Posterior cingulate gyrus (tissue), 11 donors: ENCODE data around the gene NUBP1.
"Not testable (repeated sequence)": the region's sequence is repeated elsewhere in the genome, so short reads cannot be mapped to it uniquely, and the experiment has no call there.

Experiments used
- DNase-seq, 10 donors: peaks; one replicate each; pipeline versions ENCODE4 v3.0.0 to v3.0.0-alpha.2; 2020 to 2021; ENCODE audit warnings: mixed read lengths in 3 of 10
- intact Hi-C: fragments of 100-400 bp; cut with DNase I; formaldehyde crosslinking; loops from one replicate; pipeline ENCODE4 v1.15.1; 2023

NUBP1 gene

DNA sequence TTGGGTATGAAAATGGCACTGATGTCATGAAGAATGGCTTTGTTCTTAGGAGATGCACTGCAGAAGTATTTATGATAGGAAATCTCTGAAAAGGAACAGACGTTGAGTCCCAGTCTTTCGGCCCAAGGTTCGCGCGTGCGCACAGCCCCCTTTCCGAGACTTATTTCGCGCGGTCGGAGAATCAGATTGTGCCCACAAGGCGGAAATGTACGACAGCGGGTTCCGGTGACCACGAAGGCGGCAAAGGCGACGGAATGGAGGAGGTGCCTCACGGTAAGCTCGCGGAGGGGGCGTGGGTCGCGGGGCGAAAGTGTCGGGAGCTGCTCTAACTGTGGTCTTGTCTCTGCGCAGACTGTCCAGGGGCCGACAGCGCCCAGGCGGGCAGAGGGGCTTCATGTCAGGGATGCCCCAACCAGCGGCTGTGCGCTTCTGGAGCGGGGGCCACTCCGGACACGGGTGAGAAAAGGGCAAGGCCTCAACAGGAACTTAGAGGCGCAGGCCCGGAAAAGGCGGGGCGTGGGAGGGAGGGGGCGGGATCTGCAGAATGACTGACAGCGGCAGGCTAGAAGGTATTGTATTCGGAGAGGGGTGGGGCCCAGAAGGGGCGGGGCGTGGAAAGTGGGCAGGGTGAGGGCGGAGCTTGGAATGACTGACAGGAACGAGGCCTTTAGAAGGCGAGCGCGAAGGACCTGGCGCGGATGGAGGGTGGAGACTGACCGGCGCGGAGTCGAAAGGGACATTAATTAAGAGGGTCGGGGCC, at the start of gene NUBP1:
Gene NUBP1, plus strand, starts transcription at position 233 of the 760 bp plus-strand sequence. Its CDS starts 22 bp downstream, at position 255.
- intact Hi-C loops, result loop anchor here (5.0 kb wide), 1 partner anchor 174 kb away; no protein-coding TSS in a partner anchor
- DNase-seq, result peak; percentile 99 to 100 (median 100)

DNA sequence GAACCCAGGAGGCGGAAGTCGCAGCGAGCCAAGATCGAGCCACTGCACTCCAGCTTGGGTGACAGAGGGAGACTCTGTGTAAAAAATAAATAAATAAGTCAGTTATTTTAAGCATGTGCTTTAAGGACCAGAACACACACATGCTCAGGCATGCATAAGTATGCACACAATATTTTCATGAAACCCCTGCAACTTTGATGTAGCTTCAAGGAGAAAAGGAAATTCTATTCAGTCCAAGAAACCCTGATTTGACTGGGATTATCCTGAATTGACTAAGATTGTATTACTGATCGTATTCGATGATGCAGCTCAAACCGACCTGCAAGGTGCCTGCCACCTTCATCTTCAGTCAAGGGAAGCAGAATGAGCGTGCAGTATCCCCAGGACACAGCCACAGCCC, 49.8 kb upstream of the NUBP1 start:
- intact Hi-C loops, result no loop called here
- no peak for DNase-seq

DNA sequence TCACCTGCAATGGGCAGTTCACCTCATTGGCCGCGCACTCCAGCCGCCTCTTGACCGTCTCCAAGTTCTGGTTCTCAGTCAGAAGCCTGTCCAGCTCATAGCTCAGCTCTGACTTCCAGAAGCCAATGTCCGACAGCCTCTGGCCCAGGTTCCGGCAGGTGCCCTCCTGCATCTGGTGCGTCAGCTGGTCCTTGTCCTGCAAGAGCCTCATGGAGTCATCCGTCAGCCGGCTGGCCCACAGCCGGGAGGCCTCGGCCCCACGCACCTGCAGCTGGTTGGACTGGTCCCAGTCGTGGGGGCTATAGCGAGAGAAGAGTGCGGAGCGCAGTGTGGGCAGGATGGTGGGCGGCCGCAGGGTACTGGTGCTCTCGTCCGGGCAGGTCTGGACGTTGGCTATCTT, 49.3 kb upstream of the NUBP1 start:
- intact Hi-C loops, result no loop called here
- no peak for DNase-seq

DNA sequence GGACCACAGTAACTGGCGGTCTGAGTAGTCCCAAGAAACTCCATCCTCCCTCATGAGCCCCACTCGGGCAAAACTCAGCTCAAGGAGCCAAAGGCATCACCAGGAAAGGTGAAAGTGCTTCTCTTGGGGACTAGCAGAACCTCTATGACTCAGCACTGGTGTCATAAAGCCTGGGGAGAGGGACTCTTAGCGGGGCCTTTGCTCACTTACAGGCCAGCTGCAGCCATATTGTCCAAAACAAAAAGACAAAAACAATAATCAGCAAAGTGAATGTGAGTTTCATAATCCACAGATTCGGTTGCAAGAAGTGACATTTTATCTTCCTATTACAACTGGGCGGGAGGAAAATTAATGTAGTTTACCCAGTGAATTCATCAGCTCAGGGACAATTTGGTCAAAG, 48.8 kb upstream of the NUBP1 start, which contains the start of gene TEKT5:
Gene TEKT5, minus strand, starts transcription at position 101 of the 400 bp plus-strand sequence. Its CDS starts 57 bp downstream, at position 44.
- intact Hi-C loops, result no loop called here

DNA sequence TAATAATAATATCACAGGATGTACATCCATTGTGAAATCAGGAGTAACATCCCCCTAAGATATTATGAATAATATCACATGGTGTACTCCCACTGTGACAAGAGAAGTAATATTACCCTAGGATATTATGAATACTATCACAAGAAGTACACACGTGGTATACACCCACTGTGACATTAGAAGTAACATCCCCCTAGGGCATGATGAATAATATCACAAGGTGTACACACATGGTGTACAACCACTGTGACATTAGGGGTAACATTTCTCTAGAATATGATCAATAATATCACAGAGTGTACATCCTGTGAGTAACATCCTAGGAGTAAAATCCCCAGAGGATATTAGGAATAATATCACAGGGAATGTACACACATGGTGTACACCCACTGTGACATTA, 43.9 kb upstream of the NUBP1 start:
- intact Hi-C loops, result no loop called here
- DNase-seq, result no peak

More for the DNA sequence above, 48.8 kb upstream of the NUBP1 start, which contains the start of gene TEKT5:
- DNase-seq, result no peak

DNA sequence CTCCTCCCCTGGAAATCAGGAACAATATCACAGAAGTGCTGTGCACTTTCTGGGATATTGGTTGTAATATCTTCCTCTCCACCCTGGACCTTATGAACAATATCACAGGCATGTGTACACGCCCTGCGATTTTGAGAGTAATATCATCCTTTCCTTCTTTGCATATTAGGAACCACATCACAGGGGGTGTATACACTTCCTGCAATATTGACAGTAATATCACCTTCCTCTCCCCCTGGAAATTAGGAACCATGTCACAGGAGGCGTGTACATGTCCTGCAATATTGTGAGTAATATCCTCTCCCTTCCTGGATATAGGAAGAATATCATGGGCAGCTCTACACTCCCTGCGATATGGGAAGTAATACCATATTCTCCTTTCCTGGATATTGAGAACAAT, 34.7 kb upstream of the NUBP1 start:
- no peak for DNase-seq

DNA sequence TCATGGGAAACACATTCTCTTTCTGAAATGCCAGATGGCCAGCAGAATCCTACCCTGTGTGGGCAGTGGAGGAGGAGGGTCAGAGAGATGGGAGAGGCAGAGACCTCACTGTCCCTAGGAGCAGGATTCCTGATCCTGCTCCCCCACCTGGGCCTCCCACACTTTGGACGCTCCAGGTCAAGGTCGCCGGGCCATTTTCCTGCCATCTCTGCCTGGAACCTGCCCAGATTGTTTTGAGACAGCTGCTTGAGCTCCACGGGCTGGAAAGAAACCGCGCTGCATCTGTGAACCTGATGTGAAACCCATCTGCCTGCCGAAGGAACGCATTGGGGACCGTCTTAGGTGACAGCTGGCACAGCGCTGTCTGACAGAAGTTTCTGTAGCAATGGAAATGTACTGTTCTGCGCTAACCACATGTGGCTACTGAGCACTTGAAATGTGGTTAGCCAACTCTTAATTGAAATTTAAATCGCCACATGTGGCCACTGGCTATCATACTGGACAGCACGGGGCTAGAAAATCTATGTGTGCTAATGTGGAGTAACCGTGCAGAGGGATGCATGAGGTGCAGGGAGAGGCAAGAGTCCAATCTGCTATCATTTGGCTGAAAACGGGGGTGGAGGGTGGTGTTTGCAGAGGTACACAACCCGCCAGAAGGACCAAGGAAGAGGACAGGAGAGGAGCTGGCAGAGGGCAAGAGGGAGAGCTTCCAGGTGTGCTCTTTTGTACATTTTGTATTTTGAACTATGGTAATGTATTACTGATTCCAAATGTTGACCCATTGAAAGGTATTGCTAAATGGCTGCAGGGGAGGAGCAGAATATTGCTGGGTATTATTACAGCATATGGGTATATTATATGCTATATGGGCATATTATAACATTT, 15.4 kb upstream of the NUBP1 start:
- DNase-seq, result peak in 3 of 10 donors; percentile 29 to 89 (median 78)

More for the DNA sequence above, 34.7 kb upstream of the NUBP1 start:
- intact Hi-C loops, result no loop called here

DNA sequence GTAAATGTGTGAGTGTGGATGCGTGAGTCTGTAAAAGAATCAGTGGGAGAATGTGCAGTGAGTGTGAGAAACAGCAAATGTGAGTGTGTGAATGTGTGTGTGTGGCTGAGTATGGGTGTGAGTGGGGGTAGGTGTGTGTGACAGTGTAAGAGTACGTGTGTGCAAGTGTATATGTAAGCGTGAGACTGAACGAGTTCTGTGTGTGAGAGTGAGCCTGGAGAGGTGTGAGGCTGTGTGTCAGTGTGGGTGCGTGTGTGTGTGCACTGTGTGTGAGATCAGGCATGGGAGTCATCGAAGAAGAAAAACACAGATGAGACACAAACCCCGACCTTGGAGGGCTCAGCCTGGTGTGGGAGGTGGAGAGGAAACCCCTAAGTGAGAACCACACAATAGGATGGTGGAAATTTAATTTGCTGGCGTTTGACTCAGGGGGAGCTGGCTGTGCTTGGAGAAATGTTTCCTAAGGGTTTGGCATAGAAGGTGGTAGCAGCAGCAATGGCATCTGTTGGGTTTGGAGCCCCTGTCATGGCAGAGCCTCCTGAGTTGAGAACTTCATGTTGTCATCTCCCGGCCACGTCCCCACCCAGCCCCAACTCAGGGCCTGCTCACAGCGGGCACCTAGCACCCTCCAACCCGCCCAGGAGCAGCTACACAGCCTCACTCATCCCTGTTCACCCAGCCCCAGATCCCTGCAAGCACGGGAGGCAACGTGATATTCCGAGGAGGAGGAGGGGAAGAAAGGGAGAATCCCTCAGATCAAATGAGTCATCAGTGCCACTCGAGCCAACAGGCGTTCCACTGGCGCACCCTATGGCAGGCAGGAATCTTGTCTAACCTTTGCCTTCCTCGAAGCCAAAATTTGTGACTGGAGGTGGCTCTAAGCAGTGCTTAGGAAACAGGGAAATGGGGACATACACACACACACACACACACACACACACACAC, 14.3 kb upstream of the NUBP1 start:
- DNase-seq, result peak in 4 of 10 donors; percentile 36 to 85 (median 58)
- intact Hi-C loops, result no loop called here

More for the DNA sequence above, 15.4 kb upstream of the NUBP1 start:
- intact Hi-C loops, result no loop called here

DNA sequence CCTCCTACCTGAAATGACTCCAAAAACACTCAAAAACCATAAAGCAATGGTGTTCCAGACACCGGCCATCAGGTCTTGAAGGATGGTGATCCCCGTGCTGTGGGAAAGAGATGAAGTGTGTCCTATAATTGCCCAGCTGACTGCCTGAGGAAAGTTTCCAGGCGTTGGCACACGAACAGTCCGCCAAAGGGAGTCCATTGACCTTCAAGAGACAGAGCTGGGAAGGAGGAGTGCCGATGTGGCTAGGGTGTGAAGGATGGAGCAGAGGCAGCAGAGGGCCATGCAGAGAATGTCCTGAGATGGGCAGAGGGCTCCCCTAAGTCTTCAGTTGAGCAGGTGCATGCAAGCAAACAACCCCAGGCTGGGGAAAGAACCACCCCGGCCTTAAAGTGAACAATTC, 11.9 kb upstream of the NUBP1 start:
- intact Hi-C loops, result no loop called here
- no peak for DNase-seq

DNA sequence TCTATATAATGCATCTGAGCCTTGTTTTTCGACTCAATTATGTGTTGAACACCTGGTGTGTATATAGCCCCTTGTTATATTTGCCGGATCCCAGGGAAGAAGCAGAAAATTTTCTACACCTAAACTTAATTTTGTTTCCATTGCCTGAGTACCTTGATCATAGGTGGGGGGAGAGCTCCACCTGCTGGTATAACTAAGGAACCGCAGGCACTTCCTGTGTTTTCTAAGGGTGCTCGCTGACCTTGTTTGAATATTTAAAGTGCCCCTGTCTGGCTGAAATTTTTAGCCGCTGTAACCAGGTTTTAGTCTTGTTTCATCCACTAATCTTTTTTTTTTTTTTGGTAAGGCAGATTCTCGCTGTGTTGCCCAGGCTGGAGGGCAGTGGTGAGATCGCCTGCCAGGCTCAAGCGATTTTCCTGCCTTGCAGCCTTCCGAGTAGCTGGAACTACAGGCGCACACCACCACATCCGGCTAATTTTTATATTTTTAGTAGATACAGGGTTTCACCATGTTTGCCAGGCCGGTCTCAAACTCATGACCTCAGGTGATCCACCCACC, 6.5 kb upstream of the NUBP1 start:
- intact Hi-C loops, result loop anchor here (2.0 kb wide), 2 partner anchors 222 to 480 kb away; no protein-coding TSS in a partner anchor
- peak in 6 of 10 donors; percentile 22 to 69 (median 59) for DNase-seq

DNA sequence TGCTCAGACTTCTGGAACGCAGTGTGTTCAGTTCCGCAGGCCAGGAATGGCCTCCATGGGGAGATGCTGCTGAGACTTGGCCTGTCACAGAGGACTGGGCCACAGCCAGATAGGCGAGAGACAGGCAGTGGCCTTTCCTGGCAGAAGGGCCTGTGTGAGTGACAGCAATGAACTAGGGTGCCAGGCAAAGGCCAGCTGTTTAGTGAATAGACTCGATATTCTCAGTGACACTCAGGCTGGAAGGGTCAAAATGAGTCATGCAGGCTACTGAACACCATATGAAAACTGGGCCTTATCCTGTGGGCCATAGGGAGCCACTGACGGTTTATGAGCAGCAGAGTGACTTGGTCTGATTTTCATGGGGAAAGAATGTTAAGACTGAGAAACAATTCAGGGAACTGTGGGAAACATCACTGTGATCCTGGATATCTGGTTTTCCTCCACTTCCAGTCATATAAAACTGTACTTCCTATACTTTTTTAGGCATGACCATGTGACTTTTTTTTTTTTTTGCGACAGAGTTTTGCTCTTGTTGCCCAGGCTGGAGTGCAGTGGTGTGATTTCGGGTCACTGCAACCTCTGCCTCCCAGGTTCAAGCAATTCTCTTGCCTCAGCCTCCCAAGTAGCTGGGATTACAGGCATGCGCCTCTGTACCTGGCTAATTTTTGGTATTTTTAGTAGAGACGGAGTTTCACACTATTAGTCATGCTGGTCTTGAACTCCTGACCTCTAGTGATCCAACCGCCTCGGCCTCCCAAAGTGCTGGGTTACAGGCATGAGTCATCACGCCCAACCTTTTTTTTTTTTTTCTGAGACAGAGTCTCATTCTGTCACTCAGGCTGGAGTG, 5.2 kb upstream of the NUBP1 start:
- peak; percentile 45 to 96 (median 74) for DNase-seq
- intact Hi-C loops, result no loop called here

DNA sequence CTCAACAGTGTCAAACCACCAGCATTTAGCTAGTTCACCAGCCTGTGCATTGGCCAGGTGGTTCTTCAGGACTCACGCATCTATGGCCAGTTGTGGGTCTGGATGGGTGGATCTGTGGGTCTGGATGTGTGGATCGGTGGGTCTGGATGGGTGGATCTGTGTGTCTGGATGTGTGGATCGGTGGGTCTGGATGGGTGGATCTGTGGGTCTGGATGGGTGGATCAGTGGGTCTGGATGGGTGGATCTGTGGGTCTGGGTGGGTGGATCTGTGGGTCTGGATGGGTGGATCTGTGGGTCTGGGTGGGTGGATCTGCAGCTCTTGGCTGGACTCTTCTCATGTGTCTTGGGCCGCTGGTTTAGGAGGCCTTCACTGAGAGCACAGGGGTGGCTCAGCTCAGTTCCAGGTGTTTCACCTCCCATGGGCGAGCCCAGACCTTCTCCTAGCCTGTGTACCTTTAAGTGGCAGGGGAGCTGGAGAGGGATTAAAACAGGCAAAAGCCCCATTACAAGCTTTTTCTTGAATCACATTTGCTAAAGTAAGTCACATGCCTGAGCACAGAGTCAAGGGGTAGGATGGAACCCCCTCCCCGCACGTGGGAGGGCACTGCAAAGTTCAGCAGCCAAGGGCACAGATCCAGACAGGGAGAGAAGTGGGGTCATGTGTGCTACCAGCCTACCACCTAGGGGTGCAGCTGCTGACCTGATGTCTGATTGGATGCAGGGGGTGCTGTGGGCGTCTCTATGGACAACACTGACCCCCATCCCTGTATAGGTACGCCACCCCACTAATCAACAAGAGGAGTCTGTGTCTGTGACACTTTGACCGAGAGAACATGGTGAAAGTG, 3.4 kb upstream of the NUBP1 start:
- intact Hi-C loops, result loop anchor here (5.0 kb wide), 1 partner anchor 177 kb away; no protein-coding TSS in a partner anchor

DNA sequence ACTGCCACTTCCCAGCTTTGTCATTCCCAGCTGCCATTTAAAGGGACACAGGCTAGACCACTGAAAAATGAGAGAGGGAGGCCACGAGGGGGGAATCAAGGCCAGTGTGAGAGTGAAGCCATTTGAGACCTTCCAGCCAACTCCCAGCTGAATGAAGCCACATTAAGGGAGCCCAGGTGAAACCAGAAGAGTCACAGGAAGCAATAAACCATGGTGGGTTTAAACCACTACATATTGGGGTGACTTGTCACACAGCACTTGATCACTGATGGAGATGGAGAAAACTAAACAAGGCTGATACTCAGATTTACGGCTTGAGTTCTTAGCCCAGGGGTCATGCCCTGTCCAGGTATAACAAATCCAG, 2.8 kb upstream of the NUBP1 start:
- intact Hi-C loops, result loop anchor here (5.0 kb wide), 1 partner anchor 176 kb away; no protein-coding TSS in a partner anchor
- no peak for DNase-seq

More for the DNA sequence above, 3.4 kb upstream of the NUBP1 start:
- no peak for DNase-seq

DNA sequence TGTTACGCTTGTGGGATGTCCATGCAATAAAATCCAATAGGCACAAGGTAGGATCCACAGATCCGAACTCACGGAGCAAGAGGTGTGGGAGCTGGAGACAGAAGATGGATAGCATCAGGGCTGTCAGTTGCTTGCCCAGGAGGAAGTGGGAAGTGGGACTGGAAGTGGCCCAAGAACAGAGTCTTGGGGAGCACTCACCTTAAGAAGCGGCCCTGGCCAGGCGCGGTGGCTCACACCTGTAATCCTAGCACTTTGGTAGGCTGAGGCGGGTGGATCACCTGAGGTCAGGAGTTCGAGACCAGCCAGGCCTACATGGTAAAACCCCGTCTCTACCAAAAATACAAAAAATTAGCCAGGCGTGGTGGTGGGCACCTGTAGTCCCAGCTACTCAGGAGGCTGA, 2.4 kb upstream of the NUBP1 start:
- intact Hi-C loops, result loop anchor here (5.0 kb wide), 1 partner anchor 176 kb away; no protein-coding TSS in a partner anchor
- DNase-seq, result not testable (repeated sequence)

DNA sequence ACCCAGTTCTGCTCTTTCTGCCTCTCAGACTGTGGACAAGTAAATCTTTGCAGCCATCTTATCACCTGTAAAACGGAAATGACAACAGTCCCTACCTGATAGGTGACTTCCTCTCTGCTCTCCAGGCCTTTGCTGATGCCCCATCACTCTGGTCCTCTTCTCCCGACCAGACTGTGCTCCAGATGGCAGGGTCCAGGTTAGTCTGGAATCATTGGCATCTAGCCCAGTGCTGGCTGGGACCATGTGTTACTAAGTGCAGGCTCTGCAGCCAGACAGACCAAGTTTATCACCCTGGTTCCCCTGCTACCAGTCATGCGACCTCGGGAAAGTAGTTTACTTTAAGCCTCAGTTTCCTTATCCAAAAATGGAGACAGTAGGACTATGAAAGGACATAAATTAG, 1.8 kb upstream of the NUBP1 start:
- intact Hi-C loops, result loop anchor here (5.0 kb wide), 1 partner anchor 175 kb away; no protein-coding TSS in a partner anchor
- DNase-seq, result peak in 1 of 10 donors; percentile 44

DNA sequence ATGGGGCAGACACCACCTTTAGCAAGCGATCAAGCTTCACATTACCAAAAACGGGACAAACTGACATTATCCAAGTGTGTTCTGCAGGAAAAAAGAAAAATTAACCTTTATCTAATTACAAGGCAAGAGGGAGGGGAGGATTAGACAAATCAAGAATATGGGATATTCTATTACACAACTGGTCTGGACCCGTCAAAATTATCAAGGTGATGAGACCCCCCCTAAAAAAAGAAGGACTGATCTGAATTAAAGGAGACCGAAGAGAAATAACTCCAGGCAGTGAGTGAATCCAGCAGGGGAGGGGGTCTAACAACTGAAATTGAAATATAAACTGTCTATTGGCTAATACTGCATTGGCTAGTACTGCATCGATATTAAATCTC, 424 bp upstream of the NUBP1 start:
- DNase-seq, result no peak
- intact Hi-C loops, result loop anchor here (5.0 kb wide), 1 partner anchor 174 kb away; no protein-coding TSS in a partner anchor

DNA sequence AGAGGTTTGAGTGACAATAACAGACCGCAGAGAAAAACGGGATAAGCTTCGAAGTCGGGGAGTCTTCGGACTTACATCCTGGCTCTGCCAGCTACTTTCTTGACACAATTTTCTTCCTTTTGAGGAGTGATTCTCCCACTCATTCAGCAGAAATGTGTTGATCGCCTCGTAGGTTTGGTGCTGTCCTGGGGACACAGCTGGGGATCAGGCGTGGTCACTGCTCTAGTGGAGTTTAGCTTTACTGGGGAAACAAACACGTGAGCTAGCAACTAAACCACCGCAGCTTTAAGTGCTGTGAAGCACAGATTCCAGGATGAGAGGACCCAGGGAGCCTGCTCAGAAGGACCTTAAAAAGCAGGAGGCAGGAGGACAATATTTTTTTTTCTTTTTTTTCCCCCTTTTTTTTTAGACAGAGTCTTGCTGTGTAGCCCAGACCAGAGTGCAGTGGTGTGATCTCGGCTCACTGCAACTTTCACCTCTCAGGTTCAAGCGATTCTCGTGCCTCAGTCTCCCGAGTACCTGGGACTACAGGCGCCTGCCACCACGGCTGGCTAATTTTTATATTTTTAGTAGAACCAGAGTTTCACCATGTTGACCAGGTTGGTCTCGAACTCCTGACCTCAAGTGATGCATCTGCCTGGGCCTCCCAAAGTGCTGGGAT, 858 bp downstream of the NUBP1 start:
- DNase-seq, result no peak

More for the DNA sequence above, 858 bp downstream of the NUBP1 start:
- intact Hi-C loops, result loop anchor here (5.0 kb wide), 1 partner anchor 173 kb away; no protein-coding TSS in a partner anchor
